Left ventricle myocardium superior (tissue), 1 donor: ENCODE measurements around the gene UGT1A10. TPM values are rescaled to one million over a fixed set of nuclear protein-coding genes. Genes with fewer than 3 reads are reported as not detected.
"Not testable (repeated sequence)": the region's sequence is repeated elsewhere in the genome, so short reads cannot be mapped to it uniquely, and the experiment has no call there.

Experiments used
- ATAC-seq: fragments of 200-7000 bp; cut with Tn5 transposase; one replicate; pipeline ENCODE4 v1.9.1; 2020; ENCODE audit warnings: mild to moderate bottlenecking, moderate library complexity
- DNase-seq: peaks from one replicate; pipeline ENCODE4 v3.0.0-alpha.2; 2020
- intact Hi-C: fragments of 100-400 bp; cut with micrococcal nuclease; formaldehyde crosslinking; loops from one replicate; pipeline ENCODE4 v1.11.0; 2022
- total RNA-seq: library from RNA; stranded (reverse); fragmentation: NEBNext Ultra II Directional; extraction: Animal tissue kit (Norgen Biotek cat#: 25700); gene quantifications from one replicate; pipeline ENCODE4 v1.2.1, GENCODE V29; 2021
- donor health status: DM: no; HTN: yes; CAD: no; lungs with severe emphysema.

UGT1A10 gene
- total RNA-seq, 1 donor from 2014 or later, result not detected

DNA sequence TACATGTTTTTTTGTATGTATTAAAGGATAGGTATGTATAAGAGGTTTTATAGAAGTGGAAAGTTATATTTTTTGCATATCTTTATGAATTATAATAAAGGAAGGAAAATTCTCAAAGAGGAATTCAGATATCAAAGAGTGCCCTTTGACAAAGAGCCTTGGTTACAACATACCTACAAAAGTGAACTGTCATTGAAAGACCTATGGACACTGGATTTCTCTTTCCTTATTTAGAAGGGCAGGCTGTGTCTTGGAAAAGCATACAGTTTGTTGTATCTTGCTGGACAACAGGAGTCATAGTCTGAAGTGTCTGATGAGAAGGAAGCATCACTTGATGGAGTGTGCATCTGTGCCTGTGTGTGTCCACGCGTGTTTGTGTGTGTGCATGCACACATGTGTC lies 15.2 kb downstream of the UGT1A10 start:
- DNase-seq (no peak), ATAC-seq (no peak)
- intact Hi-C loops, result no loop called here

DNA sequence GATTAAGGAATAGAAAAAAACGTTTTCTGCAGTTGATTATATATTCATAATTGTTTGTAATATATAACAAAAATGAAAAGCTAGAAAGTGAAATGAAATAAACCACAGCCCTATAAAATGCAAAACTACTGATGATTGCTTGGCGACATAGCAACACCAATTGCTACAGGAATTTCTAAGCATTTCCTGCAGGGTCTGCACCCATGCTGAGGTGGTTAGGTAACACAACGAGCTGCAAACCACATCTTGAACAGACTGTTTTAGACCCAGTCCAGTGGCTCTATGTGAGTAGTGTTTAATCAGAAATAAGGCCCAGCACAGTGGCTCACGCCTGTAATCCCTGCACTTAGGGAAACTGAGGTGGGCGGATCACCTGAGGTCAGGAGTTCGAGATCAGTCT lies 18.3 kb downstream of the UGT1A10 start:
- no peak for ATAC-seq
- intact Hi-C loops, result no loop called here
- no peak for DNase-seq

DNA sequence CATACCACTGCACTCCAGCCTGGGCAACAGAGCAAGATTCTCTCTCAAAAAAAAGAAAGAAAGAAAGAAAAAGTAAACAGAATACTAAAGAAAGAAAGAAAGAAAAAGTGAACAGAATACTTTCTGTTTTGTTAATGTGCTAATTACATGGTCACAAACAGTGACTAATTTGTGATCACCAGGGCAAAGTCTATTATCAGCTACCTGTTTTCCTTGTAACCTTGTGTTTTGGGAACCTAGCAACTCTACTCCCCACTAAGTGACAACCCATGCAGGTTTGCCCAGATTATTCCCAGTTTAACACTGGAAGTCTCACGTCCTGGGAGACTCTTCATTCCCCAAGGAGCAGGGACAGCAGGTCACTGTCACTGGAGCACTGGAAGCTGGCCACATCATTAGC lies 18.8 kb downstream of the UGT1A10 start:
- no peak for ATAC-seq
- intact Hi-C loops, result no loop called here
- no peak for DNase-seq

- ATAC-seq, DNase-seq, intact Hi-C loops: not testable (repeated sequence)
Observed at GRCh38 chr2:233655943-233656342, 19.7 kb downstream of the UGT1A10 start.

- DNase-seq, result no peak
- ATAC-seq, result no peak
- intact Hi-C loops, result no loop called here
Observed at GRCh38 chr2:233656443-233656842, 20.2 kb downstream of the UGT1A10 start.

GRCh38 chr2:233658610-233659009 lies 22.4 kb downstream of the UGT1A10 start:
- ATAC-seq (no peak), DNase-seq (no peak)
- intact Hi-C loops, result no loop called here

- ATAC-seq (no peak), DNase-seq (no peak)
- intact Hi-C loops, result no loop called here
Observed at GRCh38 chr2:233663911-233664310, 27.7 kb downstream of the UGT1A10 start.

DNA sequence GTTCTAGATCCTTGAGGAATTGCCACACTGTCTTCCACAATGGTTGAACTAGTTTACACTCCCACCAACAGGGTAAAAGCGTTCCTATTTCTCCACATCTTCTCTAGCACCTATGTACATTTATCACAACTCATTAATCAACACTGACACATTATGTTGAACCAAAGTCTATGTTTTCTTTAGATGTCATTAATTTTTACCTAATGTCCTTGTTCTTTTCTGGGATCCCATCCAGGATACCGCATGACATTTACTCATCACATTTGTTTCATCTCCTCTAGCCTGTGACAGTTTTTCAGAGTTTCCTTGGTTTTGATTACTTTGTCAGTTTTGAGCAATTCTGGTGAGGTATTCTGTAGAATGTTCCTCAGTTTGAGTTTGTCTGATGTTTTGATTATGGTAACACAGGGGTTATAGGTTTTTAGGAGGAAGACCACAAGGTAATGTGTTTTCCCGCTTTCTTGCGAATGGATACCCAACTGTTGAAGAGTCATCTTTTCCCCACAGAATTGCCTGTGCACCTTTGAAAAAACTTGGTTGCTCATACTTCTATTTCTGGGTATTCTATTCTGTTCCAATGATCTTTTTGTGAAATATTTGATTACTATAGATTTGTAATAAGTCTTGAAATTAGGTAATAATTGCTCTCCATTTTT lies 32.5 kb downstream of the UGT1A10 start:
- ATAC-seq (no peak), DNase-seq (no peak)
- intact Hi-C loops, result no loop called here

- ATAC-seq (no peak), DNase-seq (no peak)
- intact Hi-C loops, result no loop called here
Observed at GRCh38 chr2:233671290-233672161, 35.3 kb downstream of the UGT1A10 start, which contains the start of gene UGT1A9. Gene UGT1A9 (plus strand): TSS chr2:233671898. CDS start chr2:233671935, 37 bp downstream.

- no peak for ATAC-seq
- no peak for DNase-seq
- intact Hi-C loops, result no loop called here
Observed at GRCh38 chr2:233672886-233673285, 36.6 kb downstream of the UGT1A10 start.

GRCh38 chr2:233673896-233674295 lies 37.6 kb downstream of the UGT1A10 start:
- DNase-seq (no peak), ATAC-seq (no peak)
- intact Hi-C loops, result no loop called here

DNA sequence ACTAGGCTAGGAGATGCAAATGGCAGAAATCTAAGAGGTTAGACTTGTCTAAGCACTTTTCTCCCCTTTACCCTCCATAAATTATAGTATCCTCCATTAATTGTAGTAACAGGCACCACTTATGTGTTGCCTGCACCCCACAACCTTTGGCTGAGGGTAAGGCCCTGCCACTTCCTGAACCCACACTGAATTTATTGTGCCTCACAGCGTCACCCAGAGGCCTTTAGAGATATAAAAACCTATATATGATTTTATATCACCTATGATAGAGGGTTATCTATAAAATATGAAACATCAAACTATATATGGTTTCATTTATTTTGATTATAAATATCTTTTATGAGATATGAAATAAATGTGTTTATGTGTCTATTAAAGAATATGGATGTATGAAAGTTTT lies 38.1 kb downstream of the UGT1A10 start:
- DNase-seq, result no peak
- intact Hi-C loops, result no loop called here
- no peak for ATAC-seq

GRCh38 chr2:233674995-233675394 lies 38.7 kb downstream of the UGT1A10 start:
- ATAC-seq (no peak), DNase-seq (no peak)
- intact Hi-C loops, result no loop called here

GRCh38 chr2:233676046-233676445 lies 39.8 kb downstream of the UGT1A10 start:
- intact Hi-C loops, result no loop called here
- DNase-seq (no peak), ATAC-seq (no peak)

DNA sequence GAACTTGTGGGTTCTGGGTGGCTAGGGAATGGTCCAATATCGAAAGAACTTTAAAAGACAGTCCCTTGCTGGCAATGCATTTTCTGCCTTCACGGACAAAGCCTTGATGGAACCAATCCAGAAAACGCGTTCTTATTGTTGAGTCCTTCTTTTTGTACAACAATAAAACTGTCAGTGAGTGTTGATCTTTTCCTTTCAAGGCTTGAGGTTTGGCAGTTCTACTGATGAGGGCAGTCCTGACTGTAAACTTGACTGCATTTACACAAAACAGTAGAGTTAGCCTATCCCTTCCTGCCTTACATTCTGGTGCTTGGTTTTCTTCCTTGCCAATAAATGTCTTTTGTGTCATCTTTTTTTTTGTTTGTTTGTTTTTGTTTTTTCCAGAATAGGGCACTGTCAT lies 42.9 kb downstream of the UGT1A10 start:
- no peak for ATAC-seq
- no peak for DNase-seq
- intact Hi-C loops, result no loop called here

DNA sequence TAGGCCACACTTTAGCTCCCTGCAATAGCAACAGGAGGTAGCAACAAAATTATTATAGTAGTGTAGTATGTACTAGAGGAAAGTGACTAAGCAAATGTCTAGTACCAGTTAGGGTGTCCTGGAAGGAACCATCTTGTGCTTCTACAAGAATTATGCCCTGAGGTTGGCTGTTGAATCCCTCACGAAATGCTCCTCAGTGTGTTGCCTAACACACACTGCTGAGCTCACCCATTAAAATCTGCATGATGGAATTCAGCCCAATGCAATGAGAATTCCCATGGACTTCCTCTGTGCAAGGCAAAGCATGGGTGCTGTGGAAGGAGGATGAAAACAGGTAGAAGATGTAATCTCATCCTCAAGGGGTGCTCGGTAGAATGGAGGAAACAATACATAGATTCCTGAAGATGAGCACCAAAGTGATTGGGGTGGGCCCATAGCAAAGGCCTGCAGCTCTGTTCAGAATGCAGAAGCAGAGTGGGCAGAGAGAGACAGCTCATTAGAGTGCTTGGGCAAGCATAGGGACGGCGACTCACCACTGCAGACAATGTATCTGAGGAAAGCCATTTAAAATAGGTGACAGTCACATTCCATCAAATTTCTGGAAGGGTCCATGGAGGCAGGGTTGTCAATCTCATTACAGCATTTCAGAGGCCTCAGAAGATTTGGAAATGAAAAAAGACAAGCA lies 44.3 kb downstream of the UGT1A10 start:
- intact Hi-C loops, result no loop called here
- no peak for DNase-seq
- ATAC-seq, result no peak

DNA sequence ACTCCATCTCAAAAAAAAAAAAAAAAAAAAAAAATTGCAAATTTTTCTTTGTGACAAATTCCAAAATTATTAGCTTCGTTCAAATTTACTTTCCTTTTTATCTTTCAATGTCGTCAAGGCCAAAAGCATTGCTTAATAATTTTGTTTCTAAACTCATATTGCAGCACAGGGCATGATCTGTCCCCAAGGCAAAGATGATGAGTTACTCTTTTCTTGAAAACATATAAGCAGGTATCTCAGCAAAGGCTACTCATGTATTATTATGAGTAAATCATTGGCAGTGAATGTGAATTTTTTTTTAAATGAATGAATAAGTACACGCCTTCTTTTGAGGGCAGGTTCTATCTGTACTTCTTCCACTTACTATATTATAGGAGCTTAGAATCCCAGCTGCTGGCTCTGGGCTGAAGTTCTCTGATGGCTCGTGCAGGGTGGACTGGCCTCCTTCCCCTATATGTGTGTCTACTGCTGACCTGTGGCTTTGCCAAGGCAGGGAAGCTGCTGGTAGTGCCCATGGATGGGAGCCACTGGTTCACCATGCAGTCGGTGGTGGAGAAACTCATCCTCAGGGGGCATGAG lies 45.4 kb downstream of the UGT1A10 start, which contains the start of gene UGT1A7:
Gene UGT1A7 (plus strand): TSS at position 381 of the 579 bp plus-strand sequence. CDS start 37 bp downstream, at position 418.
- DNase-seq (no peak), ATAC-seq (no peak)
- intact Hi-C loops, result no loop called here

GRCh38 chr2:233684640-233685039 lies 48.4 kb downstream of the UGT1A10 start:
- DNase-seq, result no peak
- no peak for ATAC-seq
- intact Hi-C loops, result no loop called here

- no peak for ATAC-seq
- DNase-seq, result no peak
- intact Hi-C loops, result no loop called here
Observed at GRCh38 chr2:233686928-233687327, 50.7 kb downstream of the UGT1A10 start.

GRCh38 chr2:233688341-233688740 lies 52.1 kb downstream of the UGT1A10 start:
- DNase-seq (no peak), ATAC-seq (no peak)

More at GRCh38 chr2:233688341-233688740, 52.1 kb downstream of the UGT1A10 start:
- intact Hi-C loops, result no loop called here
